ENCODE results near the gene GRB14.
"Not testable (repeated sequence)": the region's sequence is repeated elsewhere in the genome, so short reads cannot be mapped to it uniquely, and the experiment has no call there.

Gene GRB14

GRCh38 chr2:164551519-164551918 lies 69.8 kb downstream of the GRB14 start:
- no peaks in the 10 kb centered on the region for H3K27me3 ChIP-seq (ENCODE audit: control insufficient read depth in 1 of 2, insufficient read depth in 2 of 2, low read length in 2 of 2)
- H3K4me3 ChIP-seq (ENCODE audit: low read depth in 1 of 2, low read length in 2 of 2) = no peak overlapping the region
- H3K27ac ChIP-seq (ENCODE audit: low read depth, low read length) = no peak overlapping the region
- H3K9me3 ChIP-seq (ENCODE audit: low read length) = no peaks in the 10 kb centered on the region
- H3K4me1 ChIP-seq (ENCODE audit: insufficient read depth, low read length) = no peaks in the 10 kb centered on the region
- no peaks in the 10 kb centered on the region for H3K36me3 ChIP-seq (ENCODE audit: insufficient read depth, low read length)
- H3K9ac ChIP-seq (ENCODE audit: low read length) = no peak overlapping the region

GRCh38 chr2:164549705-164550104 lies 71.6 kb downstream of the GRB14 start:
- H3K4me3 ChIP-seq (ENCODE audit: low read depth in 1 of 2, low read length in 2 of 2); H3K9ac ChIP-seq (ENCODE audit: low read length); H3K36me3 ChIP-seq (ENCODE audit: insufficient read depth, low read length); H3K27me3 ChIP-seq (ENCODE audit: control insufficient read depth in 1 of 2, insufficient read depth in 2 of 2, low read length in 2 of 2); H3K9me3 ChIP-seq (ENCODE audit: low read length); H3K27ac ChIP-seq (ENCODE audit: low read depth, low read length); H3K4me1 ChIP-seq (ENCODE audit: insufficient read depth, low read length): not testable (repeated sequence)

GRCh38 chr2:164545484-164545883 lies 75.8 kb downstream of the GRB14 start:
- Histone ChIP-seq H3K36me3 (ENCODE audit: insufficient read depth, low read length) (no peaks in the 10 kb centered on the region), H3K27me3 (ENCODE audit: control insufficient read depth in 1 of 2, insufficient read depth in 2 of 2, low read length in 2 of 2) (no peaks in the 10 kb centered on the region), H3K9ac (ENCODE audit: low read length) (no peak overlapping the region), H3K27ac (ENCODE audit: low read depth, low read length) (no peak overlapping the region), H3K9me3 (ENCODE audit: low read length) (no peaks in the 10 kb centered on the region), H3K4me3 (ENCODE audit: low read depth in 1 of 2, low read length in 2 of 2) (no peak overlapping the region), H3K4me1 (ENCODE audit: insufficient read depth, low read length) (no peaks in the 10 kb centered on the region)

GRCh38 chr2:164542581-164543021 lies 78.7 kb downstream of the GRB14 start:
- Histone ChIP-seq H3K4me3 (ENCODE audit: low read depth in 1 of 2, low read length in 2 of 2) (no peak overlapping the region), H3K27me3 (ENCODE audit: control insufficient read depth in 1 of 2, insufficient read depth in 2 of 2, low read length in 2 of 2) (no peaks in the 10 kb centered on the region), H3K9me3 (ENCODE audit: low read length) (no peaks in the 10 kb centered on the region), H3K4me1 (ENCODE audit: insufficient read depth, low read length) (no peaks in the 10 kb centered on the region), H3K27ac (ENCODE audit: low read depth, low read length) (no peak overlapping the region), H3K36me3 (ENCODE audit: insufficient read depth, low read length) (no peaks in the 10 kb centered on the region), H3K9ac (ENCODE audit: low read length) (no peak overlapping the region)

- Histone ChIP-seq H3K36me3 (ENCODE audit: insufficient read depth, low read length) (no peaks in the 10 kb centered on the region), H3K9me3 (ENCODE audit: low read length) (no peaks in the 10 kb centered on the region), H3K9ac (ENCODE audit: low read length) (no peak overlapping the region), H3K4me1 (ENCODE audit: insufficient read depth, low read length) (no peaks in the 10 kb centered on the region), H3K4me3 (ENCODE audit: low read depth in 1 of 2, low read length in 2 of 2) (no peak overlapping the region), H3K27ac (ENCODE audit: low read depth, low read length) (no peak overlapping the region), H3K27me3 (ENCODE audit: control insufficient read depth in 1 of 2, insufficient read depth in 2 of 2, low read length in 2 of 2) (no peaks in the 10 kb centered on the region)
Observed at GRCh38 chr2:164538240-164538866, 82.9 kb downstream of the GRB14 start.

- Histone ChIP-seq H3K9me3 (ENCODE audit: low read length) (no peaks in the 10 kb centered on the region), H3K36me3 (ENCODE audit: insufficient read depth, low read length) (no peaks in the 10 kb centered on the region), H3K4me1 (ENCODE audit: insufficient read depth, low read length) (no peaks in the 10 kb centered on the region), H3K27ac (ENCODE audit: low read depth, low read length) (no peak overlapping the region), H3K4me3 (ENCODE audit: low read depth in 1 of 2, low read length in 2 of 2) (no peak overlapping the region), H3K27me3 (ENCODE audit: control insufficient read depth in 1 of 2, insufficient read depth in 2 of 2, low read length in 2 of 2) (no peaks in the 10 kb centered on the region), H3K9ac (ENCODE audit: low read length) (no peak overlapping the region)
Observed at GRCh38 chr2:164535280-164536025, 85.8 kb downstream of the GRB14 start.

GRCh38 chr2:164530464-164530863 lies 90.8 kb downstream of the GRB14 start:
- Histone ChIP-seq H3K27ac (ENCODE audit: low read depth, low read length) (no peak overlapping the region), H3K4me1 (ENCODE audit: insufficient read depth, low read length) (no peaks in the 10 kb centered on the region), H3K9me3 (ENCODE audit: low read length) (no peaks in the 10 kb centered on the region), H3K36me3 (ENCODE audit: insufficient read depth, low read length) (no peaks in the 10 kb centered on the region), H3K9ac (ENCODE audit: low read length) (no peak overlapping the region), H3K4me3 (ENCODE audit: low read depth in 1 of 2, low read length in 2 of 2) (no peak overlapping the region), H3K27me3 (ENCODE audit: control insufficient read depth in 1 of 2, insufficient read depth in 2 of 2, low read length in 2 of 2) (no peaks in the 10 kb centered on the region)

GRCh38 chr2:164523726-164524125 lies 97.6 kb downstream of the GRB14 start:
- Histone ChIP-seq H3K27me3 (ENCODE audit: control insufficient read depth in 1 of 2, insufficient read depth in 2 of 2, low read length in 2 of 2) (no peaks in the 10 kb centered on the region), H3K4me3 (ENCODE audit: low read depth in 1 of 2, low read length in 2 of 2) (no peak overlapping the region), H3K9ac (ENCODE audit: low read length) (no peak overlapping the region), H3K4me1 (ENCODE audit: insufficient read depth, low read length) (no peaks in the 10 kb centered on the region), H3K36me3 (ENCODE audit: insufficient read depth, low read length) (no peaks in the 10 kb centered on the region), H3K27ac (ENCODE audit: low read depth, low read length) (no peak overlapping the region), H3K9me3 (ENCODE audit: low read length) (no peaks in the 10 kb centered on the region)

GRCh38 chr2:164523009-164523408 lies 98.3 kb downstream of the GRB14 start:
- H3K27me3 ChIP-seq (ENCODE audit: control insufficient read depth in 1 of 2, insufficient read depth in 2 of 2, low read length in 2 of 2) = no peaks in the 10 kb centered on the region
- no peaks in the 10 kb centered on the region for H3K9me3 ChIP-seq (ENCODE audit: low read length)
- H3K4me1 ChIP-seq (ENCODE audit: insufficient read depth, low read length) = no peaks in the 10 kb centered on the region
- no peaks in the 10 kb centered on the region for H3K36me3 ChIP-seq (ENCODE audit: insufficient read depth, low read length)
- H3K27ac ChIP-seq (ENCODE audit: low read depth, low read length) = no peak overlapping the region
- no peak overlapping the region for H3K9ac ChIP-seq (ENCODE audit: low read length)
- H3K4me3 ChIP-seq (ENCODE audit: low read depth in 1 of 2, low read length in 2 of 2) = no peak overlapping the region

- H3K4me3 ChIP-seq (ENCODE audit: low read depth in 1 of 2, low read length in 2 of 2) = no peak overlapping the region
- no peaks in the 10 kb centered on the region for H3K4me1 ChIP-seq (ENCODE audit: insufficient read depth, low read length)
- no peak overlapping the region for H3K27ac ChIP-seq (ENCODE audit: low read depth, low read length)
- H3K27me3 ChIP-seq (ENCODE audit: control insufficient read depth in 1 of 2, insufficient read depth in 2 of 2, low read length in 2 of 2) = no peaks in the 10 kb centered on the region
- H3K36me3 ChIP-seq (ENCODE audit: insufficient read depth, low read length) = no peaks in the 10 kb centered on the region
- no peak overlapping the region for H3K9ac ChIP-seq (ENCODE audit: low read length)
- H3K9me3 ChIP-seq (ENCODE audit: low read length) = no peaks in the 10 kb centered on the region
Observed at GRCh38 chr2:164522561-164522981, 98.7 kb downstream of the GRB14 start.

GRCh38 chr2:164515734-164516133 lies 105.5 kb downstream of the GRB14 start:
- Histone ChIP-seq H3K4me3 (ENCODE audit: low read depth in 1 of 2, low read length in 2 of 2) (no peak overlapping the region), H3K9me3 (ENCODE audit: low read length) (no peaks in the 10 kb centered on the region), H3K27ac (ENCODE audit: low read depth, low read length) (no peak overlapping the region), H3K36me3 (ENCODE audit: insufficient read depth, low read length) (no peaks in the 10 kb centered on the region), H3K9ac (ENCODE audit: low read length) (no peak overlapping the region), H3K4me1 (ENCODE audit: insufficient read depth, low read length) (no peaks in the 10 kb centered on the region), H3K27me3 (ENCODE audit: control insufficient read depth in 1 of 2, insufficient read depth in 2 of 2, low read length in 2 of 2) (no peaks in the 10 kb centered on the region)

- Histone ChIP-seq H3K4me3 (ENCODE audit: low read depth in 1 of 2, low read length in 2 of 2) (no peak overlapping the region), H3K27ac (ENCODE audit: low read depth, low read length) (no peak overlapping the region), H3K9ac (ENCODE audit: low read length) (no peak overlapping the region), H3K9me3 (ENCODE audit: low read length) (no peaks in the 10 kb centered on the region), H3K36me3 (ENCODE audit: insufficient read depth, low read length) (no peaks in the 10 kb centered on the region), H3K4me1 (ENCODE audit: insufficient read depth, low read length) (no peaks in the 10 kb centered on the region), H3K27me3 (ENCODE audit: control insufficient read depth in 1 of 2, insufficient read depth in 2 of 2, low read length in 2 of 2) (no peaks in the 10 kb centered on the region)
Observed at GRCh38 chr2:164515030-164515429, 106.3 kb downstream of the GRB14 start.
